RWPE2 (cell line): Measurements from ENCODE around the gene SLC23A1.

Experiments used
- ATAC-seq: fragments of 200-7000 bp; cut with Tn5 transposase; 3 replicates; pipeline ENCODE4 v1.9.1; 2021; ENCODE audit warnings: low read depth
- DNase-seq: peaks from one replicate; pipeline ENCODE4 v3.0.0-alpha.2; 2020; ENCODE audit warnings: low spot score
- H3K27ac ChIP-seq: fragments of 450-650 bp; 2 replicates; pipeline ENCODE4 v1.5.1; 2017; ENCODE audit warnings: mild to moderate bottlenecking; ENCODE audit not compliant: poor library complexity, severe bottlenecking
- H3K27me3 ChIP-seq: fragments of 250-450 bp; sonication (Bioruptor Pico); 2 replicates; pipeline ENCODE4 v1.5.1; 2021; ENCODE audit warnings: mild to moderate bottlenecking, moderate library complexity; ENCODE audit not compliant: insufficient read depth, poor library complexity, severe bottlenecking
- H3K36me3 ChIP-seq: fragments of 250-450 bp; sonication (Bioruptor Pico); 2 replicates; pipeline ENCODE4 v1.5.1; 2020; ENCODE audit warnings: low read depth, mild to moderate bottlenecking, moderate library complexity
- H3K4me1 ChIP-seq: fragments of 250-450 bp; sonication (Bioruptor Pico); 2 replicates; pipeline ENCODE4 v1.5.1; 2021; ENCODE audit warnings: mild to moderate bottlenecking, moderate library complexity; ENCODE audit not compliant: insufficient read depth, poor library complexity, severe bottlenecking
- H3K4me3 ChIP-seq: fragments of 250-450 bp; sonication (Bioruptor Pico); 2 replicates; pipeline ENCODE4 v1.5.1; 2021; ENCODE audit warnings: mild to moderate bottlenecking, moderate library complexity; ENCODE audit not compliant: severe bottlenecking
- H3K9me3 ChIP-seq: fragments of 250-450 bp; sonication (Bioruptor Pico); 2 replicates; pipeline ENCODE4 v1.5.1; 2021; ENCODE audit warnings: mild to moderate bottlenecking, moderate library complexity; ENCODE audit not compliant: severe bottlenecking
- CTCF ChIP-seq: fragments of 450-650 bp; IDR thresholded peaks from one replicate; pipeline ENCODE4 v1.5.1; 2017; ENCODE audit warnings: mild to moderate bottlenecking, moderate library complexity; ENCODE audit not compliant: poor library complexity, severe bottlenecking

Gene SLC23A1

GRCh38 chr5:139335811-139336210 lies 47.3 kb downstream of the SLC23A1 start:
- ATAC-seq: peak; percentile 28; the same call in 1 of the 3 replicates
- no peak overlapping the region for H3K27ac ChIP-seq

More at GRCh38 chr5:139335811-139336210, 47.3 kb downstream of the SLC23A1 start:
- H3K4me3 ChIP-seq: no peak overlapping the region
- no peaks in the 10 kb centered on the region for H3K4me1 ChIP-seq
- no peak for TF ChIP-seq CTCF
- H3K27me3 ChIP-seq: no peaks in the 10 kb centered on the region
- H3K9me3 ChIP-seq: no peaks in the 10 kb centered on the region
- peaks cover 28% of the 10 kb centered on the region for H3K36me3 ChIP-seq
- no peak for DNase-seq
